ENCODE results near the gene F2R. TPM values are rescaled to one million over a fixed set of nuclear protein-coding genes. Genes with fewer than 3 reads are reported as not detected.

The F2R gene
- total and polyA plus RNA-seq, 2 of the 8 experiments (the other 6 are each of a cell fraction or from before 2014, with no cell fraction given): 23.8 to 29.1 TPM

GRCh38 chr5:76751291-76751690 is 35.4 kb downstream of the F2R start:
- Histone ChIP-seq H4K20me1 (replicated peaks in 1 of 2; ENCODE audit: control insufficient read depth in 1 of 2, insufficient read depth in 2 of 2, low read length in 2 of 2) (no peaks in the 10 kb centered on the region), H3K14ac (ENCODE audit: insufficient read length) (no peak overlapping the region), H3K56ac (replicated peaks; ENCODE audit: insufficient read length, low read depth, low read length) (no peak overlapping the region), H2BK15ac (ENCODE audit: low read length) (no peak overlapping the region), H3K23ac (ENCODE audit: insufficient read length) (no peak overlapping the region), H2AK5ac (ENCODE audit: low read depth, low read length) (no peak overlapping the region), H4K8ac (ENCODE audit: extremely low read depth, insufficient read depth, low read length) (no peak overlapping the region), H3K79me2 (ENCODE audit: control insufficient read depth in 1 of 2, insufficient read depth in 2 of 2, low read length in 2 of 2) (no peaks in the 10 kb centered on the region), H3K4ac (replicated peaks; ENCODE audit: insufficient read length, low read depth, low read length) (no peak overlapping the region), H4K5ac (ENCODE audit: insufficient read length, low read depth, low read length) (no peak overlapping the region), H3K27me3 (replicated peaks in 1 of 4; ENCODE audit: control insufficient read depth in 3 of 4, extremely low read depth in 1 of 4, insufficient read depth in 3 of 4, low read length in 3 of 4) (no peaks in the 10 kb centered on the region), H3K23me2 (ENCODE audit: low read depth, low read length) (no peaks in the 10 kb centered on the region; the same call in 1 of the 2 replicates), H2BK20ac (ENCODE audit: low read length) (no peak overlapping the region), H3K9ac (replicated peaks in 1 of 4; ENCODE audit: extremely low read depth in 1 of 4, low read depth in 3 of 4, low read length in 3 of 4) (no peak overlapping the region), H3K36me3 (ENCODE audit: control insufficient read depth in 2 of 4, insufficient read depth in 4 of 4, low read length in 3 of 4) (no peaks in the 10 kb centered on the region), H2BK5ac (ENCODE audit: low read depth, low read length) (no peak overlapping the region), H3K9me3 (ENCODE audit: insufficient read depth in 2 of 2, low read depth in 1 of 2, low read length in 1 of 2) (no peaks in the 10 kb centered on the region), H2BK120ac (replicated peaks; ENCODE audit: low read depth, low read length) (no peak overlapping the region), H3K4me1 (replicated peaks in 1 of 4; ENCODE audit: control insufficient read depth in 3 of 4, insufficient read depth in 4 of 4, low read length in 3 of 4) (no peaks in the 10 kb centered on the region), H3K27ac (ENCODE audit: low read depth, low read length) (no peak overlapping the region), H3K18ac (ENCODE audit: extremely low read depth, low read length) (no peak overlapping the region), H4K91ac (replicated peaks; ENCODE audit: insufficient read length, low read length) (no peak overlapping the region), H2BK12ac (ENCODE audit: low read depth, low read length) (no peak overlapping the region), H3K4me2 (ENCODE audit: insufficient read depth in 1 of 2, low read depth in 2 of 2, low read length in 2 of 2) (no peak overlapping the region), H3K4me3 (ENCODE audit: extremely low read depth in 1 of 4, insufficient read depth in 2 of 4, low read depth in 3 of 4, low read length in 4 of 4) (no peak overlapping the region), H3K79me1 (ENCODE audit: low read depth, low read length) (no peaks in the 10 kb centered on the region), H2AFZ (ENCODE audit: low read length) (no peak overlapping the region)
- WGBS, 2 experiments (ENCODE audit: extremely low coverage in 1 of 2, insufficient coverage in 1 of 2, insufficient read length in 1 of 2, insufficient replicate concordance in 2 of 2, low coverage in 1 of 2, low lambda C conversion rate in 2 of 2, missing lambda C conversion rate in 1 of 2): 86% methylated on average over 5 of the region's 5 CpGs; no CpG with 5 or more reads in 1 of the 2 experiments
- ChIA-PET CTCF (ENCODE audit: partially characterized antibody) (interaction anchor here (1.2 to 1.3 kb wide), 2 partner anchors 10 to 23 kb away, joined by 3 to 6 read pairs; no protein-coding TSS in a partner anchor), POLR2A (ENCODE audit: partially characterized antibody) (no interaction called here)
- DNase-seq (ENCODE audit: low read depth in 1 of 2, low spot score in 2 of 2) (no peak), FAIRE-seq (no peak)
- TF ChIP-seq KDM4A (IDR thresholded peaks at IDR 0.05; ENCODE audit: low read depth, low read length, severe bottlenecking) (no peak), CHD2 (IDR thresholded peaks at IDR 0.05; ENCODE audit: low read length) (no peak), TEAD4 (IDR thresholded peaks at IDR 0.05; ENCODE audit: low read depth, low read length) (no peak), CHD1 (IDR thresholded peaks at IDR 0.05; ENCODE audit: low read depth, low read length) (no peak), EZH2 (IDR thresholded peaks at IDR 0.05; ENCODE audit: low read depth, low read length, severe bottlenecking) (no peak)

All from H1 (cell line).